Left ventricle myocardium inferior (tissue), 1 donor: Measurements from ENCODE around the gene G6PD. TPM values are rescaled to one million over a fixed set of nuclear protein-coding genes. Genes with fewer than 3 reads are reported as not detected.

Source experiments
- DNase-seq: peaks from one replicate; pipeline ENCODE4 v3.0.0-alpha.2; 2020
- H3K27ac ChIP-seq: fragments of 200-600 bp; replicated peaks from 2 replicates; pipeline ENCODE4 v1.8.0; 2021
- H3K27me3 ChIP-seq: fragments of 200-600 bp; 2 replicates; pipeline ENCODE4 v1.8.0; 2021; ENCODE audit warnings: low read depth
- H3K36me3 ChIP-seq: fragments of 200-600 bp; 2 replicates; pipeline ENCODE4 v1.8.0; 2021
- H3K4me1 ChIP-seq: fragments of 200-600 bp; 2 replicates; pipeline ENCODE4 v1.8.0; 2021
- H3K4me3 ChIP-seq: fragments of 200-600 bp; 2 replicates; pipeline ENCODE4 v1.8.0; 2021; ENCODE audit warnings: mild to moderate bottlenecking, moderate library complexity
- H3K9me3 ChIP-seq: fragments of 200-600 bp; replicated peaks from 2 replicates; pipeline ENCODE4 v1.8.0; 2021
- CTCF ChIP-seq: fragments of 200-600 bp; IDR thresholded peaks from 2 replicates; pipeline ENCODE4 v1.8.0; 2021; ENCODE audit warnings: antibody characterized with exemption, mild to moderate bottlenecking, borderline replicate concordance
- intact Hi-C: fragments of 100-400 bp; cut with micrococcal nuclease; formaldehyde crosslinking; loops from one replicate; pipeline ENCODE4 v1.11.0; 2022
- total RNA-seq: library from RNA; stranded (reverse); fragmentation: NEBNext Ultra II Directional; extraction: Animal tissue kit (Norgen Biotek cat#: 25700); gene quantifications from one replicate; pipeline ENCODE4 v1.2.1, GENCODE V29; 2021
- donor health status: DM: no; HTN: yes; CAD: no; lungs with severe emphysema.

The G6PD gene
- total RNA-seq, 1 donor from 2014 or later, result 10.9 TPM

- Histone ChIP-seq H3K27ac (peak overlapping the region; percentile 94), H3K4me3 (peak overlapping the region; percentile 78), H3K36me3 (no peaks in the 10 kb centered on the region), H3K27me3 (no peaks in the 10 kb centered on the region), H3K4me1 (peaks cover 22% of the 10 kb centered on the region), H3K9me3 (no peaks in the 10 kb centered on the region)
- no peak for TF ChIP-seq CTCF
- intact Hi-C loops, result no loop called here
- no peak for DNase-seq
Observed at GRCh38 chrX:154515090-154515965, 31.3 kb downstream of the G6PD start.

GRCh38 chrX:154513716-154514115 is 32.9 kb downstream of the G6PD start:
- no peaks in the 10 kb centered on the region for H3K27me3 ChIP-seq
- no peak for TF ChIP-seq CTCF
- H3K4me3 ChIP-seq, result no peak overlapping the region
- no peak overlapping the region for H3K27ac ChIP-seq
- H3K4me1 ChIP-seq, result peaks cover 22% of the 10 kb centered on the region
- H3K9me3 ChIP-seq, result no peaks in the 10 kb centered on the region
- H3K36me3 ChIP-seq, result peaks cover 6% of the 10 kb centered on the region
- intact Hi-C loops, result no loop called here
- DNase-seq, result no peak

DNA sequence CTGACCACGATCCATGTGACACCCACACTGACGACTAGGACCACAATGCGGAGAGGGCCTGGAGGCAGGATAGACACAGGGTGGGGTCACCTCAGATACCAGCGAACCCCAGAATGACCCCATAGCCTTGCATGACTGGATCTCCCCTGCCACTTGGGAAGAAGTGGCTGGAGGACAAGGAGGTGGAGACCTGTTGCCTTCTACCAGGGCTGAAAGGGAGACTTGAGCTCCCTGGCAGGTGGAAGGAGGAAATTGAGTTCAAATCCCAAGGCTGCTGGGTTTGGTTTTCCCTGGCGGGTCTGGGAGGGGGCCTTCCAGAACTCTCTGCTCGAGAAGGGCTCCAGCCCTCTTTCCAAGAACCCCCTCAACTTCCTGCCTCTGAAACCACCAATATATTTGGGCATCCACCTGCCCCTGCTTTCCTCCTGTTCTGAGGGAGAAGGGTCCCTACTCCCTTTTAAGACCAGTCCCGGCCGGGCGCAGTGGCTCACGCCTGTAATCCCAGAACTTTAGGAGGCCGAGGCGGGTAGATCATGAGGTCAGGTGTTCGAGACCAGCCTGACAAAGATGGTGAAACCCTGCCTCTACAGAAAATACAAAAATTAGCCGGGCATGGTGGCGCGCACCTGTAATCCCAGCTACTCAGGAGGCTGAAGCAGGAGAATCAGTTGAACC is 33.6 kb downstream of the G6PD start:
- intact Hi-C loops, result no loop called here
- Histone ChIP-seq H3K4me3 (no peak overlapping the region), H3K27me3 (no peaks in the 10 kb centered on the region), H3K27ac (no peak overlapping the region), H3K4me1 (peaks cover 21% of the 10 kb centered on the region), H3K36me3 (peaks cover 6% of the 10 kb centered on the region), H3K9me3 (no peaks in the 10 kb centered on the region)
- TF ChIP-seq CTCF, result no peak
- no peak for DNase-seq

DNA sequence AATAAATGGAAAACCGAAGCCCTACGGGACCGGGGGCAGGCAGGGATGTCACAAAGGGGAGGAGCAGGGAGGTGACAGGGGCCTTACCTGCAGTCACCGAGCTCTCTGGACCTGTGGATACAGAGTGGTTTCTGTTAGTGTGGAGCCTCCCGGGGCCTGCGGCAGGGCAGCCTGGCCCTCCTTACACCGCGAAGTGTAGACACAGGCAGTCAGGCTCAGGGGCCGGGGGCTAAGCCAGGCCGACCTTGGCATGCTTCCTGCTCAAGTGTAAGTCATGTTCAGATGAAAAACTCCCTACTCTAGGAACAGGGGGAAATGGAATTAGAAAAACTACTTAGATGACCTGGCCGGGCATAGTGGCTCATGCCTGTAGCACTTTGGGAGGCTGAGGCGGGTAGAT is 34.9 kb downstream of the G6PD start:
- H3K4me1 ChIP-seq, result peaks cover 9% of the 10 kb centered on the region
- H3K27me3 ChIP-seq, result no peaks in the 10 kb centered on the region
- H3K4me3 ChIP-seq, result no peak overlapping the region
- H3K27ac ChIP-seq, result no peak overlapping the region
- DNase-seq, result no peak
- H3K36me3 ChIP-seq, result peaks cover 10% of the 10 kb centered on the region
- TF ChIP-seq CTCF, result no peak
- intact Hi-C loops, result no loop called here
- H3K9me3 ChIP-seq, result no peaks in the 10 kb centered on the region

- Histone ChIP-seq H3K36me3 (peaks cover 22% of the 10 kb centered on the region), H3K9me3 (no peaks in the 10 kb centered on the region)
Observed at GRCh38 chrX:154509455-154509854, 37.2 kb downstream of the G6PD start.

More at GRCh38 chrX:154509455-154509854, 37.2 kb downstream of the G6PD start:
- no peaks in the 10 kb centered on the region for H3K27me3 ChIP-seq
- H3K4me1 ChIP-seq, result no peaks in the 10 kb centered on the region
- intact Hi-C loops, result no loop called here
- no peak overlapping the region for H3K4me3 ChIP-seq
- H3K27ac ChIP-seq, result no peak overlapping the region
- DNase-seq, result no peak
- TF ChIP-seq CTCF, result no peak
